AG09319 (cell line): Measurements from ENCODE around the gene ADGRG6.

Source experiments
- DNase-seq: peaks from one replicate; pipeline ENCODE4 v3.0.0-alpha.2; 2010; ENCODE audit warnings: low read depth; ENCODE audit errors: extremely low read depth
- TF ChIP-seq, protein P1 (sequence below): IDR thresholded peaks from 2 replicates; pipeline ENCODE4 v1.5.1; 2011; ENCODE audit warnings: low read depth, mild to moderate bottlenecking, inconsistent platforms, low read length, moderate library complexity

ADGRG6 gene

DNA sequence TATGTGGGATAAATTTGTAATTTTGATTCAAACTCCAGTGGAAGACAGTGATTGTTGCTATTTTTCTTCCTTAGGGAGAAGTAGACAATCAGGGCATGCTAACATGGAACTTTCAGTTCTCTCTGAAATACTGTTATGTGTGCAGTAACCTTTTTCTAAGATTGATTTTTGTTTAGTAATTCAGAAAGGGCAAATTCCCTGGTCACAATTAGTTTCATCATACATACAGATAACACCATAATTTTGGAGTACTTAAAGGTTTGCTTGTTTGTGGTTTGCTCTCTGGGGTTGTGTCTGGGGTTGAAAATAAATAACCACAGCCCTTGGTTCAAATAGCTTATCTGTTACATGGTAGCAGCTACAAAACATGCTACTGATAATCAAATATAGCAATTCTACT is 34.4 kb downstream of the ADGRG6 start:
- TF ChIP-seq, protein P1, sequence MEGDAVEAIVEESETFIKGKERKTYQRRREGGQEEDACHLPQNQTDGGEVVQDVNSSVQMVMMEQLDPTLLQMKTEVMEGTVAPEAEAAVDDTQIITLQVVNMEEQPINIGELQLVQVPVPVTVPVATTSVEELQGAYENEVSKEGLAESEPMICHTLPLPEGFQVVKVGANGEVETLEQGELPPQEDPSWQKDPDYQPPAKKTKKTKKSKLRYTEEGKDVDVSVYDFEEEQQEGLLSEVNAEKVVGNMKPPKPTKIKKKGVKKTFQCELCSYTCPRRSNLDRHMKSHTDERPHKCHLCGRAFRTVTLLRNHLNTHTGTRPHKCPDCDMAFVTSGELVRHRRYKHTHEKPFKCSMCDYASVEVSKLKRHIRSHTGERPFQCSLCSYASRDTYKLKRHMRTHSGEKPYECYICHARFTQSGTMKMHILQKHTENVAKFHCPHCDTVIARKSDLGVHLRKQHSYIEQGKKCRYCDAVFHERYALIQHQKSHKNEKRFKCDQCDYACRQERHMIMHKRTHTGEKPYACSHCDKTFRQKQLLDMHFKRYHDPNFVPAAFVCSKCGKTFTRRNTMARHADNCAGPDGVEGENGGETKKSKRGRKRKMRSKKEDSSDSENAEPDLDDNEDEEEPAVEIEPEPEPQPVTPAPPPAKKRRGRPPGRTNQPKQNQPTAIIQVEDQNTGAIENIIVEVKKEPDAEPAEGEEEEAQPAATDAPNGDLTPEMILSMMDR = no peak

DNA sequence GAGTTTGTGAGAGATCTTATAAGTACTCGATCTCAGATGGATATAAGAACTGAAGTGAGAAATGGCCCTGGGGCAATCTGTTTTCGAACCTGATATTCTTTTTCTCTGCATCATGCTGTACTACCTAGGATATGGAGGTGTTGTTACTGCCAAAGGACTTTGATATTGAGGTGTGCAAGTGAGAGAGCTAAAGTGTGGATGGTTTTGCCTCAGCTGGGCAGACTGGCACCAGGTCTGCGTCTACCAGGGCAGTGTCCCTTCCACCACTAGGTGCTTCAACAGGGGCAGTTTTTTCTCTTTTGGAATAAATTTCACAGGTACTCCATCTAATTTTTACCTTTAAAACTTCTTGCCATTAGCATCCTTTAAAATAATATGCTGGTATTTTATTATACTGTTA is 35.0 kb downstream of the ADGRG6 start:
- DNase-seq = no peak
- TF ChIP-seq, protein P1 = no peak

More for the DNA sequence above, 34.4 kb downstream of the ADGRG6 start:
- DNase-seq = no peak

DNA sequence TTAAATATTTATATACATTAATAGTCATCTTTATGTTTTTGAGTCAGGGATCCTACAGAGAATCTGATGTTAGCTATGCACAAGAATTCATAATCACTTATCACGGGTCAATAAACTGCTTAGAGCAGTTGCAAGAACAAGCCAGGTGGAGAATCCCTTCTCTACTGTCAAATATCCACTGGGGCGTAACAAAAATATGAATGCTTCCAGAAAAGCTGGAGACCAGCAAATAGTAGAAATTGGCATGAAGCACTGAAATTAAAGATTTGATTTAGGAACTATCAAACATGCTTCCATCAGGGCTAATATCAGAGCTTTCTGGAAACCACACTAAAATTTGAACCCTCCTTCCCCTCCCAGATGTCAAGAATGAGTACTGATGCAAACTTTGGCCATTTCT is 37.3 kb downstream of the ADGRG6 start:
- no peak for DNase-seq

DNA sequence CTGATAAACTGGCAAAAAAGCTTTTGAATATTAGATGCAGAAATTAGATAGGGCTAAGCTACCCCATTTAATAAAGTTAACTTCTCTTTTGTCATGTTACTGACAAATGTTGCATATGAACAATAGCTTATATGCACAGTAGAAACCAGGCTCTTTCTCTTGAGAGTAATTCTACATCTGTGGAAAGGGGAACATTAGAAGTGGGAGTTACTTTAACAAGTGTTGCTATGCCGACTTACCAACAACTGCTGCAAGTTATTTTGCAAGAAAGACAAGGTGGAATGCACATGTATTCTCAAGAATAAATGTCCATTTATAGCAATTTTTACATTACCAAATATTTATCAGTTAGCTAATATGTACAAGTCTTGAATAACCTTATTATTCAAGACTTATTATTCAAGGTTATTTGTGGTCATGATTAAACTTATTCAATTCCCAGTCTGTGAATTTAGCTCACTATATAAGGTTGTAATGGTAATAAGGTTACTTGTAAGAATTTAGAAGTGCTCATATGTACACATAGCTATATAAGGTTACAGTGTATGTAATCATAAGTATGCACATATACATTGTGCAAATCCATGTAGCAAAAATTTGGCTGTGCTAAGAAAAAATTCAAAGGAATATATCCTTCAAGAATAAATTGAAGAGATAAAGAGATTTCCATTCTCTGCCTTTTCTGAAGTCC is 38.3 kb downstream of the ADGRG6 start:
- TF ChIP-seq, protein P1 = no peak
- DNase-seq = no peak

More for the DNA sequence above, 37.3 kb downstream of the ADGRG6 start:
- TF ChIP-seq, protein P1 = no peak

DNA sequence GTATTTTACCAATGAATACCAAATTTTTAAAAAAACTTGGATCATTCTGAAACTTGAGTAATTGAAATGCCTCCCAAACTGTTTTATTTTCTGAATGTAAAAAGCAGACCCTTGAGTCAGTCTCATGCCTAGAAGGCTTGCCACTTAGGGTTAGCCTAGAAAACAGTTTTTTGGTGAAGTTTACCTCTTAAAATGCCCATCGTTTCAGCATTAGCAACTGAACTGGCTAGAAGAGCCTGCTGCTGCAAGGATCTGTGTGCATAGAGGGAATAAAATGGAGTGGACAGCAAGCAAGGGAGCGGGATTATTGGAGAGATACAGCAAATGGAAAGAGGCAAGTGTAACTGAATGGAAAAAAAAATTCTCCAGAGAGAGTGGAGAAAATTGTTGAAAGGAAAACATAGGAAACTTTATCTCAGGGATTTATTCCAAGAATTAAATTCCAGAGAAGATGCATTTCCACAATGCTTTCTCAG is 40.1 kb downstream of the ADGRG6 start:
- TF ChIP-seq, protein P1 = no peak
- DNase-seq = no peak

DNA sequence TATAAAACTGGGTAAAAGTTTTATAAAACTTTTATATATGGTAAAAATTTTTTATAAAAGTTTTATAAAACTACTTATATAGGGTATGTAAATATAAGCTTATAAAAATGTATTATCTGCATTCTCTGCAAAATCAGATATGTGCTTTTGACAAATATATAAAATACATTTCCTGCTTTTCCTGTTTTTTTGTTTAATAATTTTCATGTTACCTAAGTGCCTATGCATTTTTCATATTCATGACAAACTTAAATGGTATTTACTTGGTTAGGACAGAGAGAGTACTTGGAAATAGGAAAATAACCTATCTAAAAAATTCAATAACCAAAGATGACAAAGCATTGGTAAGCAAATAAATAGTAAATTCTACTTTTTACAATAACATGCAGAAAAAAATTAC is 41.2 kb downstream of the ADGRG6 start:
- no peak for DNase-seq
- TF ChIP-seq, protein P1 = no peak

DNA sequence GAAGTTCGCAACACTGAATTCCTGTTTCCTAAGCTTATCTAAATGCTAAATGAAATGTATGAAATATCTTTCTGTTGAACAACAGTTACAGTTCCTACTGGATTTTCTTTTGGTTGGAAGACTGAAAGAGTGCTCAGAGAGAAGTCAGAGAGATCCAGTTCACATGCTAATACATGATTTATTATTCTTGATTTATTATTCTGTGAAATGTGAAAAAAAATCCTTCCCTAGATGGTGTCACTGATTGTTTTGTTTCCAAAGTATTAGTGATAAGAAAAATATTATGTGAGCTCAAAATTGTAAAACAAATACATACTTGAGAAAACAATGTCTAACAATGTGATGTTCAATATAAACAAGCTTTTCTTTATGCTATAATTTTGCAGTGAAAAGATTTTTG is 42.1 kb downstream of the ADGRG6 start:
- TF ChIP-seq, protein P1 = no peak
- DNase-seq = no peak
